ENCODE results near the gene GLRX2. TPM values are rescaled to one million over a fixed set of nuclear protein-coding genes. Genes with fewer than 3 reads are reported as not detected.

The GLRX2 gene
- total RNA-seq, 1 donor from 2014 or later: 11.0 TPM

DNA sequence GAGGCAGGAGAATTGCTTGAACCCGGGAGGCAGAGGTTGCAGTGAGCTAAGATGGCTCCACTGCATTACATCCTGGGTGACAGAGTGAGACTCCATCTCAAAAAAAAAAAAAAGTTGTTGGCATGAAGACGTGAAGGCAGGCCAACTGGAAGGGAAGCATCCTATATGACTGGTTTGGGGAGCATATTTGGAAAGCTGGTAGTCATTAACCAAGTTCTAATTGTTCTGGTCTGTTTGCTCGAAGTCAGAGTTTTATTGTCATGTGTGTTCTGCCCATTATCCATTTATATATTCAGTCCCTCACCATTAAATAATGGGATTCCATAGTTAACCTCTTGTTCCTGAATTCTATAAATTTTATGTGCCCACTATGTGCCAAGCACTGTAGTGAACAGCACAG, 3.3 kb upstream of the GLRX2 start:
- Mint-ChIP-seq H3K9me3 (ENCODE audit: unreplicated experiment) (no peaks in the 10 kb centered on the region), H3K27ac (ENCODE audit: unreplicated experiment) (no peak overlapping the region), H3K27me3 (ENCODE audit: unreplicated experiment) (peaks cover 7% of the 10 kb centered on the region), H3K4me3 (ENCODE audit: unreplicated experiment) (no peak overlapping the region), H3K36me3 (ENCODE audit: low read depth, unreplicated experiment) (no peaks in the 10 kb centered on the region), H3K4me1 (ENCODE audit: unreplicated experiment) (peaks cover 4% of the 10 kb centered on the region)
- no peak for DNase-seq (ENCODE audit: low spot score)
- TF ChIP-seq CTCF (IDR thresholded peaks at IDR 0.05; ENCODE audit: unreplicated experiment): no peak

- H3K4me1 Mint-ChIP-seq (ENCODE audit: unreplicated experiment): peaks cover 8% of the 10 kb centered on the region
- TF ChIP-seq CTCF (IDR thresholded peaks at IDR 0.05; ENCODE audit: unreplicated experiment): no peak
Measured at GRCh38 chr1:193105821-193106177, 585 bp upstream of the GLRX2 start.

GRCh38 chr1:193104502-193104906, 710 bp downstream of the GLRX2 start:
- H3K36me3 Mint-ChIP-seq (ENCODE audit: low read depth, unreplicated experiment): no peaks in the 10 kb centered on the region
- peaks cover 8% of the 10 kb centered on the region for H3K4me1 Mint-ChIP-seq (ENCODE audit: unreplicated experiment)
- peak; percentile 41 for DNase-seq (ENCODE audit: low spot score)
- no peak overlapping the region for H3K27ac Mint-ChIP-seq (ENCODE audit: unreplicated experiment)
- H3K4me3 Mint-ChIP-seq (ENCODE audit: unreplicated experiment): peak overlapping the region; percentile 94
- peaks cover 4% of the 10 kb centered on the region for H3K27me3 Mint-ChIP-seq (ENCODE audit: unreplicated experiment)
- H3K9me3 Mint-ChIP-seq (ENCODE audit: unreplicated experiment): no peaks in the 10 kb centered on the region
- no peak for TF ChIP-seq CTCF (IDR thresholded peaks at IDR 0.05; ENCODE audit: unreplicated experiment)

More at GRCh38 chr1:193105821-193106177, 585 bp upstream of the GLRX2 start:
- Mint-ChIP-seq H3K27ac (ENCODE audit: unreplicated experiment) (no peak overlapping the region), H3K9me3 (ENCODE audit: unreplicated experiment) (no peaks in the 10 kb centered on the region), H3K27me3 (ENCODE audit: unreplicated experiment) (peaks cover 5% of the 10 kb centered on the region), H3K4me3 (ENCODE audit: unreplicated experiment) (peak overlapping the region; percentile 75), H3K36me3 (ENCODE audit: low read depth, unreplicated experiment) (no peaks in the 10 kb centered on the region)
- DNase-seq (ENCODE audit: low spot score): no peak

DNA sequence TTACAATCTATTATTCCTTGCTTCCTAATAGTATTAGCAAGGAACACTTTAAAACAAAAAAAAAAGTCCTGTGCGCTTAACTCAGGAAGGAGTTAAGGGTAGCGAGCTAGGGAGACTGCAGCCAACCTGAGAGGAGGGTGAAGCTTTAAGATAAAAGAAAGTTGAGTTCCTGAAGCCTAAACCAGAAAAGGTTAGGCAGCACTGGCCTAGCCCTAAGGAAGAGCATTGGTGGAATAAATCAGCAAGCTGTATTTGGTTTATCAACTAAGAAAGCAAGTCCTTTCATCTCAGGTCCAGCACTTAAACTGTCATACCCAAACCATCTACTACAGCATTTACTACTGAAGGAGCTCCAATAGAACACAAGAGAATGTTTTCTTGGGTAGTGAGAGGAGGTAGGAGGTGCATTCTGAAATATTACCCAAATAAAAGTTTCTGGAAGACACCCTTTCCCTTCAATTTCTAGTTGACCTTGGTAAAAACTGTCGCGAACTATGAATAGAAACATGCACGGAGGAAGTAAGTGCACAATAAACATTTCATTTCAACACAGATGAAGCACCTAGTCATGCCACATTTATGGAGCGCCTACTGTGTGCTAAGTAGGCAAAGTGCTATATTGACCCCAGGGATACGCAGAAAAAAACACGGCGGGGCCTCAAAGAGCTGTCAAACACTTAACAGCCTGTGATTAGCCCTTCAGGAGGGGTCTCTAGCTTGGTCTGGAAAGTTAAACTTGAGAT, 1.3 kb downstream of the GLRX2 start:
- TF ChIP-seq CTCF (IDR thresholded peaks at IDR 0.05; ENCODE audit: unreplicated experiment): no peak
- H3K27ac Mint-ChIP-seq (ENCODE audit: unreplicated experiment): peak overlapping the region; percentile 83
- no peaks in the 10 kb centered on the region for H3K9me3 Mint-ChIP-seq (ENCODE audit: unreplicated experiment)
- peak overlapping the region; percentile 94 for H3K4me3 Mint-ChIP-seq (ENCODE audit: unreplicated experiment)
- H3K27me3 Mint-ChIP-seq (ENCODE audit: unreplicated experiment): peaks cover 4% of the 10 kb centered on the region
- H3K36me3 Mint-ChIP-seq (ENCODE audit: low read depth, unreplicated experiment): no peaks in the 10 kb centered on the region
- DNase-seq (ENCODE audit: low spot score): no peak
- peaks cover 8% of the 10 kb centered on the region for H3K4me1 Mint-ChIP-seq (ENCODE audit: unreplicated experiment)

DNA sequence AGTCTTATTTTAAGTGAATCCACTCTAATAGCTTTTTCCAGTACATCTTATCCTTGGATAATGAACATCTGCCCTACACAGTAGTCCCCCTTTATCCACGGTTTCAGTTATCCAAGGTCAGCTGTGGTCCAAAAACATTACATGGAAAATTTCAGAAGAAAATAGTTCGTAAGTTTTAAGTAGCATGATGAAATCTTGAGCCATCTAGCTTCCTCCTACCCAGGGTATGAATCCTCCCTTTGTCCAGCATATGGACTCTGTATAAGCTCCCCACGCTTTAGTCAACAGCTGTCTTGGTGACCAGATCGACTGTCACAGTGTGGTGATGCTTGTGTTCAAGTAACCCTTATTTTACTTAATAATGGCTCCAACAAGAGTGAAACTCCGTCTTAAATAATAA, 2.6 kb downstream of the GLRX2 start:
- no peak for DNase-seq (ENCODE audit: low spot score)
- no peaks in the 10 kb centered on the region for H3K36me3 Mint-ChIP-seq (ENCODE audit: low read depth, unreplicated experiment)
- no peak overlapping the region for H3K27ac Mint-ChIP-seq (ENCODE audit: unreplicated experiment)
- peaks cover 4% of the 10 kb centered on the region for H3K27me3 Mint-ChIP-seq (ENCODE audit: unreplicated experiment)
- peaks cover 8% of the 10 kb centered on the region for H3K4me1 Mint-ChIP-seq (ENCODE audit: unreplicated experiment)
- TF ChIP-seq CTCF (IDR thresholded peaks at IDR 0.05; ENCODE audit: unreplicated experiment): no peak
- H3K4me3 Mint-ChIP-seq (ENCODE audit: unreplicated experiment): no peak overlapping the region
- H3K9me3 Mint-ChIP-seq (ENCODE audit: unreplicated experiment): no peaks in the 10 kb centered on the region

Measured in endothelial cell (in vitro differentiated cells).